H9 (cell line): ENCODE measurements around the gene ALKBH2. TPM values are rescaled to one million over a fixed set of nuclear protein-coding genes. Genes with fewer than 3 reads are reported as not detected.

Experiments used
- DNase-seq: peaks from one replicate; pipeline ENCODE4 v3.0.0-alpha.2; 2017
- H2AFZ ChIP-seq: one replicate; pipeline ENCODE4 v1.6.1; 2013; ENCODE audit warnings: mild to moderate bottlenecking, low read length, control low read depth, moderate library complexity
- H2AK5ac ChIP-seq: 2 replicates; pipeline ENCODE4 v1.6.1; 2013; ENCODE audit warnings: low read length, control low read depth, mixed read lengths; ENCODE audit not compliant: insufficient read length
- H2BK120ac ChIP-seq: one replicate; pipeline ENCODE4 v1.6.1; 2013; ENCODE audit warnings: low read depth, mild to moderate bottlenecking, low read length, control low read depth, inconsistent platforms; ENCODE audit not compliant: poor library complexity, severe bottlenecking
- H2BK12ac ChIP-seq: 2 replicates; pipeline ENCODE4 v1.6.1; 2013; ENCODE audit warnings: low read length, control low read depth, mixed read lengths, low read depth; ENCODE audit not compliant: insufficient read length
- H2BK15ac ChIP-seq: 2 replicates; pipeline ENCODE4 v1.6.1; 2013; ENCODE audit warnings: low read depth, low read length, control low read depth
- H2BK20ac ChIP-seq: one replicate; pipeline ENCODE4 v1.6.1; 2013; ENCODE audit warnings: low read depth, mild to moderate bottlenecking, low read length, control low read depth, inconsistent platforms; ENCODE audit not compliant: poor library complexity, severe bottlenecking
- H2BK5ac ChIP-seq: 2 replicates; pipeline ENCODE4 v1.6.1; 2013; ENCODE audit warnings: low read length, control low read depth, mixed read lengths; ENCODE audit not compliant: insufficient read length
- H3K14ac ChIP-seq: 2 replicates; pipeline ENCODE4 v1.6.1; 2013; ENCODE audit warnings: low read length, control low read depth; ENCODE audit not compliant: insufficient read depth
- H3K18ac ChIP-seq: 2 replicates; pipeline ENCODE4 v1.6.1; 2013; ENCODE audit warnings: low read depth, mild to moderate bottlenecking, mixed read lengths, low read length, control low read depth; ENCODE audit not compliant: insufficient read length
- H3K23ac ChIP-seq: 2 replicates; pipeline ENCODE4 v1.6.1; 2013; ENCODE audit warnings: low read length, control low read depth, mixed read lengths, low read depth; ENCODE audit not compliant: insufficient read length
- H3K23me2 ChIP-seq: 2 replicates; pipeline ENCODE4 v1.6.1; 2013; ENCODE audit warnings: low read depth, mild to moderate bottlenecking, mixed read lengths, low read length, control low read depth; ENCODE audit not compliant: insufficient read length, poor library complexity, severe bottlenecking
- H3K27ac ChIP-seq: 2 replicates; pipeline ENCODE4 v1.5.1; 2013; ENCODE audit warnings: low read length, control low read depth, mixed read lengths, low read depth; ENCODE audit not compliant: insufficient read length
- H3K27me3 ChIP-seq: 2 replicates; pipeline ENCODE4 v1.6.1; 2013; ENCODE audit warnings: low read length, control low read depth, inconsistent platforms; ENCODE audit not compliant: insufficient read depth
- H3K4ac ChIP-seq: 2 replicates; pipeline ENCODE4 v1.6.1; 2013; ENCODE audit warnings: low read depth, mild to moderate bottlenecking, control low read depth, inconsistent platforms, low read length, moderate library complexity
- H3K4me1 ChIP-seq: 2 replicates; pipeline ENCODE4 v1.6.1; 2013; ENCODE audit warnings: low read length, control low read depth, inconsistent platforms; ENCODE audit not compliant: insufficient read depth
- H3K4me2 ChIP-seq: 2 replicates; pipeline ENCODE4 v1.6.1; 2013; ENCODE audit warnings: low read length, control low read depth, mixed read lengths; ENCODE audit not compliant: insufficient read length, insufficient read depth
- H3K56ac ChIP-seq: 2 replicates; pipeline ENCODE4 v1.6.1; 2013; ENCODE audit warnings: low read depth, mild to moderate bottlenecking, mixed read lengths, low read length, control low read depth; ENCODE audit not compliant: insufficient read length
- H3K79me1 ChIP-seq: 2 replicates; pipeline ENCODE4 v1.6.1; 2013; ENCODE audit warnings: low read depth, mild to moderate bottlenecking, moderate library complexity, low read length, control low read depth, inconsistent platforms; ENCODE audit not compliant: insufficient read depth, poor library complexity, severe bottlenecking
- H3K79me2 ChIP-seq: 2 replicates; pipeline ENCODE4 v1.6.1; 2013; ENCODE audit warnings: low read length, control low read depth, inconsistent platforms; ENCODE audit not compliant: insufficient read depth
- H3K9ac ChIP-seq: 2 replicates; pipeline ENCODE4 v1.6.1; 2013; ENCODE audit warnings: low read length, control low read depth, mixed read lengths; ENCODE audit not compliant: insufficient read length; ENCODE audit errors: extremely low read depth
- H3K9me3 ChIP-seq: one replicate; pipeline ENCODE4 v1.6.1; 2013; ENCODE audit warnings: low read depth, low read length, inconsistent platforms; ENCODE audit not compliant: control insufficient read depth
- H3T11ph ChIP-seq: one replicate; pipeline ENCODE4 v1.6.1; 2013; ENCODE audit warnings: mild to moderate bottlenecking, low read length, control low read depth, inconsistent platforms
- H4K20me1 ChIP-seq: one replicate; pipeline ENCODE4 v1.6.1; 2013; ENCODE audit not compliant: control insufficient read depth, insufficient read length, insufficient read depth
- H4K5ac ChIP-seq: 2 replicates; pipeline ENCODE4 v1.6.1; 2013; ENCODE audit warnings: low read depth, mild to moderate bottlenecking, mixed read lengths, low read length, control low read depth; ENCODE audit not compliant: insufficient read length
- H4K8ac ChIP-seq: replicated peaks from 2 replicates; pipeline ENCODE4 v1.6.1; 2013; ENCODE audit warnings: low read length, control low read depth, mixed read lengths, low read depth; ENCODE audit not compliant: insufficient read length
- H4K91ac ChIP-seq: 2 replicates; pipeline ENCODE4 v1.6.1; 2013; ENCODE audit warnings: low read depth, mild to moderate bottlenecking, moderate library complexity, mixed read lengths, low read length, control low read depth; ENCODE audit not compliant: insufficient read length
- H3K27ac Mint-ChIP-seq, 3 experiments: 2 replicates in 2 of 3; 3 replicates in 1 of 3; pipeline ENCODE4 v1.8.0; 2020 to 2021; ENCODE audit warnings: mixed read lengths in 3 of 3, mild to moderate bottlenecking in 1 of 3, moderate library complexity in 1 of 3
- H3K27me3 Mint-ChIP-seq: 2 replicates; pipeline ENCODE4 v1.8.0; 2021; ENCODE audit warnings: low read depth, mild to moderate bottlenecking, moderate library complexity, mixed read lengths
- H3K36me3 Mint-ChIP-seq, 3 experiments: 2 replicates in 2 of 3; 3 replicates in 1 of 3; pipeline ENCODE4 v1.8.0; 2020 to 2021; ENCODE audit warnings: low read depth in 3 of 3, mixed read lengths in 3 of 3; ENCODE audit not compliant: insufficient read depth in 1 of 3
- H3K4me1 Mint-ChIP-seq, 2 experiments: 2 replicates each; pipeline ENCODE4 v1.8.0; 2020; ENCODE audit warnings: mixed read lengths in 2 of 2
- H3K4me3 Mint-ChIP-seq, 2 experiments: 2 replicates in 1 of 2; 3 replicates in 1 of 2; pipeline ENCODE4 v1.8.0; 2020 to 2021; ENCODE audit warnings: mild to moderate bottlenecking in 2 of 2, mixed read lengths in 2 of 2, moderate library complexity in 1 of 2
- H3K9me3 Mint-ChIP-seq, 2 experiments: 2 replicates in 1 of 2; 3 replicates in 1 of 2; pipeline ENCODE4 v1.8.0; 2020; ENCODE audit warnings: mild to moderate bottlenecking in 2 of 2, mixed read lengths in 2 of 2, moderate library complexity in 1 of 2
- CTCF ChIP-seq: fragments of 200-600 bp; sonication (generic); conservative IDR thresholded peaks from 3 replicates; pipeline ENCODE4 v1.8.0; 2021; ENCODE audit warnings: antibody characterized with exemption, mild to moderate bottlenecking
- WGBS: extraction: QIAGEN DNeasy Blood & Tissue Kit; methylation state at CpG from one replicate; pipeline ENCODE4 v1.1.7; 2013; ENCODE audit warnings: missing lambda C conversion rate, low lambda C conversion rate, mixed read lengths; ENCODE audit not compliant: insufficient read length; ENCODE audit errors: extremely low coverage; 5-methylcytosine and 5-hydroxymethylcytosine counted together
- total RNA-seq: library from RNA; stranded (reverse); gene quantifications from 2 replicates; pipeline ENCODE4 v1.2.1, GENCODE V29; 2021

The ALKBH2 gene
- total RNA-seq, 1 experiment from 2014 or later, result 24.4 TPM

GRCh38 chr12:109065853-109066193 is 27.4 kb downstream of the ALKBH2 start:
- Histone ChIP-seq H2BK5ac (no peak overlapping the region), H3K9ac (no peak overlapping the region), H4K20me1 (no peaks in the 10 kb centered on the region), H3K23me2 (no peaks in the 10 kb centered on the region), H3K14ac (no peak overlapping the region), H2AFZ (no peak overlapping the region), H4K8ac (no peak overlapping the region), H3K79me2 (no peaks in the 10 kb centered on the region), H3K79me1 (no peaks in the 10 kb centered on the region), H3K23ac (no peak overlapping the region), H2BK20ac (no peak overlapping the region), H3K27me3 (no peaks in the 10 kb centered on the region), H3K9me3 (no peaks in the 10 kb centered on the region), H2BK120ac (no peak overlapping the region), H3K4me1 (no peaks in the 10 kb centered on the region), H3K18ac (no peak overlapping the region), H3T11ph (no peak overlapping the region), H4K5ac (no peak overlapping the region), H2AK5ac (no peak overlapping the region), H3K4me2 (no peak overlapping the region), H3K4ac (no peak overlapping the region), H2BK15ac (no peak overlapping the region), H3K27ac (no peak overlapping the region), H4K91ac (no peak overlapping the region), H3K56ac (no peak overlapping the region), H2BK12ac (no peak overlapping the region)
- Mint-ChIP-seq H3K4me1 (peaks cover 19% of the 10 kb centered on the region in 2 experiments), H3K27ac (no peak overlapping the region), H3K36me3 (peaks cover 0 to 14% (median 8%) of the 10 kb centered on the region in 3 experiments; a peak in 3 of 7 replicates), H3K27me3 (no peaks in the 10 kb centered on the region), H3K4me3 (no peak overlapping the region), H3K9me3 (no peaks in the 10 kb centered on the region)
- no peak for TF ChIP-seq CTCF
- WGBS, result no CpG with 5 or more reads among the region's 1 CpG
- no peak for DNase-seq
